Measurements from ENCODE around the gene PACSIN1. TPM values are rescaled to one million over a fixed set of nuclear protein-coding genes. Genes with fewer than 3 reads are reported as not detected.

Gene PACSIN1
- total and polyA plus RNA-seq, 10 of the 15 experiments (the other 5 are each of a cell fraction or from before 2014, with no cell fraction given), result 0.50 to 9.4 (median 2.8) TPM

GRCh38 chr6:34462551-34462971 is 3.3 kb upstream of the PACSIN1 start:
- Histone ChIP-seq H3K79me2 (ENCODE audit: control insufficient read depth, insufficient read depth, low read length) (no peaks in the 10 kb centered on the region), H3K27ac (ENCODE audit: control insufficient read depth, insufficient read depth) (no peak overlapping the region), H3K27me3 (replicated peaks in 1 of 2; ENCODE audit: control insufficient read depth in 2 of 2, insufficient read depth in 2 of 2, low read length in 1 of 2) (peaks cover 0 to 3% of the 10 kb centered on the region in 2 experiments; a peak in 2 of 4 replicates), H3K9me3 (replicated peaks; ENCODE audit: control insufficient read depth, insufficient read depth, low read length) (no peaks in the 10 kb centered on the region), H3K4me1 (ENCODE audit: control insufficient read depth, insufficient read depth, low read length) (no peaks in the 10 kb centered on the region; the same call in none of the 2 replicates), H3K4me3 (no peak overlapping the region), H3K4me2 (ENCODE audit: control insufficient read depth, insufficient read depth) (no peak overlapping the region), H4K20me1 (ENCODE audit: control insufficient read depth, insufficient read depth) (no peaks in the 10 kb centered on the region), H2AFZ (ENCODE audit: control insufficient read depth, low read depth, low read length) (no peak overlapping the region), H3K36me3 (ENCODE audit: control insufficient read depth in 2 of 2, insufficient read depth in 2 of 2, low read length in 1 of 2) (no peaks in the 10 kb centered on the region), H3K9ac (ENCODE audit: control insufficient read depth, insufficient read depth, low read length) (no peak overlapping the region)
- in situ Hi-C loops (cut with MboI), result no loop called here
- CTCF ChIA-PET, result interaction anchor here (1.1 to 8.7 kb wide), 7 partner anchors 13 to 743 kb away, joined by 3 to 198 read pairs (median 8); no protein-coding TSS in a partner anchor
- POLR2A ChIA-PET, result no interaction called here
- SMC1A ChIA-PET (ENCODE audit: uncharacterized antibody, unreplicated experiment), result interaction anchor here (0.7 to 5.8 kb wide), 6 partner anchors 13 to 677 kb away, joined by 4 to 124 read pairs (median 6); partner anchors contain the start of gene SMIM29
- intact Hi-C loops (cut with micrococcal nuclease; ENCODE audit: unreplicated experiment), result loop anchor here (5.0 kb wide), 1 partner anchor 680 kb away; the partner anchor contains the start of gene TCP11
- DNase-seq (ENCODE audit: low read depth, low spot score), result no peak
- RAD21 ChIA-PET (ENCODE audit: unreplicated experiment), result interaction anchor here (0.9 to 3.5 kb wide), 3 partner anchors 13 to 146 kb away, joined by 6 to 14 read pairs (median 8); no protein-coding TSS in a partner anchor
- no TSS peak for BruUV-seq (replicated peaks)
- 54% methylated on average over 6 of the region's 6 CpGs for WGBS (ENCODE audit: insufficient coverage, insufficient replicate concordance, low lambda C conversion rate, missing lambda C conversion rate)
- peak; percentile 38; the same call in 2 of the 3 replicates for ATAC-seq
- no peak for FAIRE-seq
- TF ChIP-seq PBX3 (IDR thresholded peaks at IDR 0.05; ENCODE audit: insufficient replicate concordance, low read depth, low read length), result no peak
- no peak for TF ChIP-seq RFX5 (IDR thresholded peaks at IDR 0.05; ENCODE audit: low read depth, low read length)
- TF ChIP-seq ZBTB4 (CRISPR knock-in tag; IDR thresholded peaks at IDR 0.05), result no peak
- no peak for TF ChIP-seq RBBP5 (conservative IDR thresholded peaks at IDR 0.05)
- TF ChIP-seq NR2C2 (IDR thresholded peaks at IDR 0.05; ENCODE audit: borderline replicate concordance, control insufficient read depth, insufficient read length, low read depth), result no peak
- no peak for TF ChIP-seq CTCF (IDR thresholded peaks at IDR 0.05 in 2 of 3, conservative IDR thresholded peaks at IDR 0.05 in 1 of 3; ENCODE audit: control insufficient read depth in 2 of 3, extremely low read depth in 1 of 3, insufficient read depth in 1 of 3, low read depth in 3 of 3, low read length in 3 of 3)
- no peak for TF ChIP-seq CUX1 (IDR thresholded peaks at IDR 0.05; ENCODE audit: insufficient replicate concordance, low read depth, low read length)
- no peak for TF ChIP-seq NR2C1 (IDR thresholded peaks at IDR 0.05)
- no peak for TF ChIP-seq FOXM1 (IDR thresholded peaks at IDR 0.05; ENCODE audit: low read depth, low read length)

All from GM12878 (cell line).